IPS-NIHi11 (cell line): Measurements from ENCODE around the gene ST7.

ENCODE experiments used
- DNase-seq: peaks from one replicate; pipeline ENCODE4 v3.0.0; 2012; ENCODE audit warnings: mixed read lengths, low spot score

The ST7 gene

DNA sequence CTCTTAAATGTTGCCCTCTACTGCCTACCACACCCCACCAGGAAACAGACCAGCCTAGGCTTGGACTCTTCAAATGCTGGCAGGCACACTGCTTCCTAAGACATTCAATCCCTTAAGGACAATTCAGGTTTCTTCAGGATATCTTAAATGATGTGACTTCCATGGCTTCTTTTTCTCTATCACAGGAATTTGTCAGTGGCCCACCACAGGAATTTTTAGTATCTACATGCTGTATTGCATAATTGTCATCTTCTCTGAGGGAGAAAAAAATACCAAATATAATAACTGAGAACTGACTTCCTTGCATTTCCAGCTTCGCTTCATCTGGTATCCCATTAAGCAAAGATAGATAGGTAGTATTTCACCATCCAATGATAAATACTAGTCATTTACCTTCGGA lies 240.3 kb downstream of the ST7 start:
- DNase-seq: no peak

DNA sequence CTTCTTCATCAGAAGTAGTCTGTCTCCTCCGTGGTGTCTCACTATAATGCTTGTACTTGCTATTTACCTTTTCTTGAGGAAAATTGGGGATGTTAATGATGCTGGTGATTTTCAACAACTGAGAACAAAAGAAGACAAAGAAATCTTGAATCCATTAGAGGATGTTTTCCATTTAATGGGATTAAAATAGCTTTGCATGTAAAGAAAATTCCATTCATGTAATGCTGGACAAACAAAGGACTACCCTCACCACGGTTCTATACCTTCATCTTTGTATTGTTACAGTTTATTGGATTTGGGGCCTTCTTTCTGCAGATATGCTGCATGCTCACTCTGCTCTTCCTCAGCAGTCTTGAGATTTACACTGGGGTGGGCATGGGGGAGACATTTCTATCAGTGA lies 241.1 kb downstream of the ST7 start:
- no peak for DNase-seq

DNA sequence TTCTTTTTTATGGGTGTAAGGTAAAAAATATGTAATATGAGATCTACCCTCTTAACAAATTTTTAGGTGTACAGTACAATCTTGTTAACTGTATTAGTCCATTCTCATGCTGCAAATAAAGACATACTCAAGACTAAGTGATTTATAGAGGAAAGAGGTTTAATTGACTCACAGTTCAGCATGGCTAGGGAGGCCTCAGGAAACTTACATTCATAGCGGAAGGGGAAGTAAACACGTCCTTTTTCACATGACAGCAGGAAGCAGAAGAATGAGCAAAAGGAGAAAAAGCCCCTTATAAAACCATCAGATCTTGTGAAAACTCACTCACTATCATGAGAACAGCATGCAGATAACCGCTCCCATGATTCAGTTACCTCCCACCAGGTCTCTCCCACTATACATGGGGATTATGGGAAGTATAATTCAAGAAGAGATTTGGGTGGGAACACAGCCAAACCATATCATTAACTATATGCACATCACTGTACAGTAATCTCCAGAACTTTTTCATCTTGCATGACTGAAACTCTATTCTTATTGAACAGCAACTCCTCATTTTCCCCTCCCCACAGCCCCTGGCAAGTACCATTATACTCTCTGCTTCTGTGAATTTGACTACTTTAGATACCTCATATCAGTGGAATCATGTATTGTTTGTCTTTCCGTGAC lies 242.2 kb downstream of the ST7 start:
- DNase-seq: no peak

DNA sequence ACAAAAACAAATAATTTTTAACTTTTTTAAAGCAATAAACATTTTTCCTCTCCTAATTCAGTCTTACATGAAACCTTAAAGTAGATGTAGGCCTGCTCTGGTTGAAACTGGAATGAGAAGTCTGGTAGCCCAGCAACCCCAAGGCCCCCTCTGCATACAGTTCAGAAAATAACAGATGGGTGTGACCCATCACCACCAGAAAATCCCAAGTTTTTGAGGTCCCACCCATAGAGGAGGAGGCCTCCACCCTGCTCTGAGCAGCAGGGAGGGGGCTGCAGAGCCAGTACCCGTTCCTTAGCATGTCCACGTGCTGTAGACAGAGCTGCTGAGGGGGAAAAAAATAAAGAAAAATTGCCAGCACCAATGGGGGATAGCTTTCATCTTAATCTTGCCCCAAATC lies 246.8 kb downstream of the ST7 start:
- DNase-seq: no peak

DNA sequence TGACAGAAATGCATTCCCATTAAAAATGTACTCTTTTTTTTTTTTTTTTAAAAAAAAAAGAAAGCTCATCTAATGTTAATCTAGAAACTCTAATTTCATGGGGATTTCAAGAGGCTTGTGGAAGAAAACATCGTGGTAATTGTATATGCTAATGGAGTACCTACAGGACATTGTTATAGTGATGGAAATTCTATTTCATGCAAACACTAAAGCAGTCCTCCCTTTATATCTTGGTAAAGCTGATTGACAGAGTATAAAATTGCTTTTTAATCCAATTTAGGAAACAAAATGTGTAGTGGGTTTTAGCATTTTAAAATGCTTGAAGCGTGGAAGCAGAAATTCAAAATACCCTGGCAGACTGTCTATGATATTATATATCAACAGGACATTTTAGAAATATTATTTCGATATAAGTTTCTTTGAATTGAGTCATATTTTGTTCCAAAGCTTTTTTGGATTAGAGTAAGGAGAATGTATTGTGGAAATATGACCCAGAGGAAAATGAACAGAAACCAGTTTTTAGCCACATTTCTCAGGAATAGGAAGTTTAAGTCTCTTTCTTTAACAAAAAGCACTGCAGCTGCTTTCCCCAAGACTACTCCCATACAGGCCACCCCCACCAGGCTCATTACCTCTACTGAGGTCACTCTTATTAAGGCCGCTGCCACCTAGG lies 247.6 kb downstream of the ST7 start:
- DNase-seq: no peak

DNA sequence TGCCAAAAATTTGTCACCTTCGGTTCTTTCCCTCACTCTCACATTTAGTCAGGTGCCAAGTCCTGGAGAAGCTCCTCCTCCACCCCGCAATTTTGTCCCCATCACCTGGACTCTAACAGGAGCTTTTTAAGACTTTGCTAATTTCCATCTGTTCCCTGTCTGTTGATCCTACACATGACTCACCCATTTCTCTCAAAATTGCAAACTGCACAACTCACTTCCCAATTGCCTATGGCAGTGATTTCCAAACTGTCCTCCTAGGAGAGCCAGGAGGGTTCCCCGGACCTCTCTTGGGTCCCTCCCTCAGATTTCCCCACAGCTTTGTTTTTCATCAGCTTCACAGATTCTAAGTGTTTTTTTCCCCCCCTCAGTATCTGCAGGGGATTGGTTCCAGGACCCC lies 249.2 kb downstream of the ST7 start:
- DNase-seq: no peak

DNA sequence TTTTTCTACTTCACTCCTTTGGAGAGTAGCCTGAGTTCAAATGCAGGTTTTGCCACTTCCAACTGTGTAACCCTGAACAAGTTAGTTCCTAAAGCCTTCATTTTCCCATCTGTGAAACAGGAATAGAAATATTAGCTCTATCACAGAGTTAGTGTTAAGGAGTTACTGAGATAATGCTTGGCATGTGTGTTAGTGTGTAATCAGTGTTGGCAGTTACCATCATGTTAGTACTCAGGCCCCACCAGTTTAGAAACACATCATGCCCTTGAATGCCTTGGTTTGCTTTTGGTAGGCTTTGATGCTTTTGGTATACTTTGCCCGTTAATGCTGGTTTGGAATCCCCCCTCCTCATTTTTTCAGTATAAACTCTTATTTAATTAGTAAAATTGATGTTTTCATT lies 249.9 kb downstream of the ST7 start:
- DNase-seq: no peak

DNA sequence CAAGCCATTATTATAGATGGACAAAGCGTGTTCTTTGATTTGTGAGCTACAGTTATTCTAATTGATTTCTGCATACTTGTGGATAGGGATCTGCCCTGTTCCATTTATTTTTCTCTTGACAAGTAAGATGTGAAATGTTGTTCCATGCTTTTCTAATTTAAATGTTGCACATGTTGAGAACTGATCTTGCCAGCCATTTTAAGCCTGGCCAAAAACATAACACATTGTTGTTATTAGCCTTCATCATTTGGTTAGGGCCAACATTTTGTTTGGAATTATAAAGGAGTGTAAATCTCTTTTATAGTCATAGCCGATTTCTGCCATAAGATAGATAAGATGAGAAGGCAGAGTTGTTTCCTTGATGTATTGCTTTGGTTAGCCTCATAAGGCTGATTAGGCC lies 252.6 kb downstream of the ST7 start:
- DNase-seq: no peak

DNA sequence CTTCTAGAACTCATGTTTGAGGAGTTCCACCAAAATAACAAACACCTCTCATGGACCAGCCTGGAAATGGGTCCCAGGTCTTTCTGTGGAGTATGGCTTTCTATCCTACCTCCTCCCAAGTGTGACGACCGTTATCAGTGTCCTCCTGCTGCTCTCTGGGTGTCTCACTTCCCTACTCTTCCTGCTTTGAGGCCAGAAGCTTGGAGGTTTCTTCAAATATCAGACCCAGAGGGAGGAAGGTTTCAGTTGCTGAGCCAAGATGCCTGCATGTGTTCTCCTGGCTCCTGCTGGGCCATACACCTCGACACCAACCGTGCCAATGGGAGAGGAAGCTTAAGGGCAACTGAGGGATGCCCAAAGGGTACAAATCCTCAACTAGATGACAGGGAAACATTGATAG lies 255.0 kb downstream of the ST7 start:
- DNase-seq: no peak

DNA sequence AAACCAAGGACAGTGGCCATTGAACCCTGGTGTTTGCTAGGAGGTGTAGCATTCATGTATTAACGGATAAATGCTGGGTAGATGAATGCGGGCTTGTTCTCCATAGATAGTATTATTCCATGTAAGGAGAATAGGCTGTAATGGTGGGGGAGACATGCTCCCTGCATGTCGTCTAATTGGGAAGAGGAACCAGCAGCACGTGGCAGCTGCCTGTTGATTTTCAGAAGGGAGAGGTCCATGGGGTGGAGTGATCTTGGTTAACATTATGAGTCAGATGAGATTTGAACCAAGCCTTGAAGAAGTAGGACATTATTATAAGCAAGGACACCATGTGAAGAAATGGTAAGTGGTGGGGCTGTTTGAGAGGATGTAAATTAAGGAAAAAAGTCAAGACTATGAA lies 257.1 kb downstream of the ST7 start:
- no peak for DNase-seq

DNA sequence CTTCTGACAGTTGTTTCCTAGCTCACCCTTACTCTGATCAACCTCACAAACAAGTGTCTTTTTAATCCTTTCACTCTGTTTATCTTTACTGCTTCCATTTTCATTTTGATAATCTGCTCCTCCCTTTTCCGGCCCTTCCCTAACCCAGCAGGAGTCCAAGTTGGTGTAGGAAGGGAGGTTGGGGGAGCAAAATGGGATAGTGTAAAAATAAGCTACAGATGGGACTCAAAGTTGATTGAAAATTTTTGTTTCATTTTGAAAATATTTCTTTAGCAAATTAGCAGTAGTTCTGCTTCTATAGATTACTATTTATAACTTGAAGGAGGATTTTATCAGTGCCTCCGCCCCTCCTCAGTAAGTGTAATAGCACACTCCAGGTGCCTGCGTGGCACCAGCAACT lies 257.6 kb downstream of the ST7 start:
- DNase-seq: no peak

DNA sequence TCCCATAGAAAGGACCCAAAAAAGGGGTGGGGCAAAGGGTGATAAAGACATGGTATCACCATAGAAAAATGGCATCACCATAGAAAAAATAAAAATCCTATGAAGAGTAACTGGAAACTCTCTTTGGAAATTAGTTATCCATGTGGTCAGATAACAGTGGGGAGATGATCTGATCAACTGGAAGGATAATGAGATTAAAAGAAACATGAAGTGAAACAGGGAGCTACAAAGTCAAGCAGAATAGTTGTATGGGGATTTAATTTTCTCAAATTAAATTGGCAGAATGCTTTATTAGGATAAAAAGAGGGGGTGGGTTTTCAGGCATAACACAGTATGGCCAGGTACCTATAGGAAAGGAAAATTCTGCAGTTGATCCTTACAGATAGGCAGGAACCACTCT lies 258.3 kb downstream of the ST7 start:
- no peak for DNase-seq

DNA sequence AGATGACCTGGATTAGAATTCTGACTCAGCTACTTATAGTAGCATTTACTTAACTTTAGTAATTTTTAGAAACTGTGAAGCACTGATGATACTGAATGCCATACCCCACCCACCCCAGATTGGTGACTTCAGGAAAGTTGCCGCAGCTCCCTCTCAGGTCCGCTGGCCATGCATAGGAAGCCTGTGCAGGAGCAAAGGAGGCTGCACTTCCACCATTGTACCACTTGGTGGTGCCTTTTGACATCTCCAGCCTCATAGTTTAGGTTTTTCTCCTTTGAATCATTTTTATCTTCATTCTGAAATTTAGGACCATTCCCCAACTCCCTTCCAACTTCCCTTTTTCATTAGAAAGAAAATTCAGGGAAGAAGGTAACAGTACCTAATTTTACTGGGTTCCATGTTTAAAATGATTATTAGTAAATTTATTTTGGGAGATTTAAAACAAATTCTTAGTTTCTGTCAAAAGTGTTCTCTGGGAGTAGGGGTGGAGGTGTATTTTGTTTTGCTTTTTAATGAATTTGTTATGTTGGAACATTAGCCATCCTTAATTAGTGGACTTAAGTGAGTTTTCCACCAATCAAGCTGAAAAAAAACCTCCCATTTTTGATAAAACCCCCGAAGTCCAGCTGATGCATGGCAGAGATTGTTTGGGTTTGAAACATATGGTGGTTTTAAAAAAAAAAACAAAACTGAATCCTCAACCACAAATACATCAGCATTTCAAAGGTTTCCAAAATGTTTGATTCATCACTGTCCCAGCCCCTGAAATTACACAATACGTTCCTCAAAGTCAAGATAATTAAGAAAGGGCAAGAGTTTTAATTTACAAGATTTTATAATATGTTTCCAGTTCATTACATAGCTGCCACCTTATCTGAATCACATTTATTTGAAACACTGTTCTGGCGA lies 259.9 kb downstream of the ST7 start:
- peak; percentile 79 for DNase-seq

DNA sequence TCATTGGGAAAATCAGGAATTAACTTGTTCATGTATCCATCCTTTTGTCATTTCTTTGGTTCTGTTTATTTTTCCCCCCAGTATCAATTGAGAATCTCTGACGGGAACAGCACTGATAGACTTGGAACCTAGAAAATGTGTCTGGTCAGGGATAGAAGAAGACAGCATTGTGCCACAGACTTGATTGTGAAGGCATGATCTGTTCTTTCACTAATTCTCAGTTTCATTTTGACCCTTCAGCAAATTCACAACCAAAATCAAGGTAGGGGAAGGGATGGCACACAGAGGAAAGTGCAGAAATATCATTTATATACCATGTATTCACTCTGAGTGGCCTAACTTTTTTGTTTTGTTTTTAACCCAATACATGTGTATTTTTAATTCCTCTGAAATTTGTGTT lies 262.7 kb downstream of the ST7 start:
- DNase-seq: no peak

DNA sequence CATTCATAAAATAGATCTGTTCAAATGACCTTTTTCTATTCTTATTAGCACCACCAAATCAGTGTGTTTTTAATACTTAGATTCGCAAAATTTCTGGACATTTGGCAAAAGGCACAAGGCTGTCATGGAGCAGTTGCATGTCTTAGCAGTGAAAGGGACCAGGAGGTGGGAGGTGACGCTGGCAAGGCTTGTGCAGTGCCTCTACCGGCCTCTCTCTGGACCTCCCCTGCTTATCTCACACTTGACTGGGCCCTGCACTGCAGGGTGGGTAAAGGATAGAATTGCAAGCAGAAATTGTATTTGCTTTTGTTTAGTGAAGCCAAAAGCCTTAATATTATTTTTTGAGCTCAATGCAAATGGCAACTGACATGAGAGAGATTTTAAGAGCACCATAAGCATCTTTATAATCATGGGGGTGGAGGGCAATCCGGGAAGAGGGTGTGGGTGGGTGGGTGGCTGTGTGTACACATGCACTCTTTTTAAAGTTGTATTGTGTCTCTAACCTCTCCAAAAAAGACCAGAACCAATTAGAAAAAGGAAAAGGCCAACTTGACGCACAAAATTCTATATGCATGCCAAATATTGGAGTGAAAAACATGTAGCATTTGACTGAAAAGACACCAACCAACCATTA lies 263.3 kb downstream of the ST7 start:
- DNase-seq: peak; percentile 21

DNA sequence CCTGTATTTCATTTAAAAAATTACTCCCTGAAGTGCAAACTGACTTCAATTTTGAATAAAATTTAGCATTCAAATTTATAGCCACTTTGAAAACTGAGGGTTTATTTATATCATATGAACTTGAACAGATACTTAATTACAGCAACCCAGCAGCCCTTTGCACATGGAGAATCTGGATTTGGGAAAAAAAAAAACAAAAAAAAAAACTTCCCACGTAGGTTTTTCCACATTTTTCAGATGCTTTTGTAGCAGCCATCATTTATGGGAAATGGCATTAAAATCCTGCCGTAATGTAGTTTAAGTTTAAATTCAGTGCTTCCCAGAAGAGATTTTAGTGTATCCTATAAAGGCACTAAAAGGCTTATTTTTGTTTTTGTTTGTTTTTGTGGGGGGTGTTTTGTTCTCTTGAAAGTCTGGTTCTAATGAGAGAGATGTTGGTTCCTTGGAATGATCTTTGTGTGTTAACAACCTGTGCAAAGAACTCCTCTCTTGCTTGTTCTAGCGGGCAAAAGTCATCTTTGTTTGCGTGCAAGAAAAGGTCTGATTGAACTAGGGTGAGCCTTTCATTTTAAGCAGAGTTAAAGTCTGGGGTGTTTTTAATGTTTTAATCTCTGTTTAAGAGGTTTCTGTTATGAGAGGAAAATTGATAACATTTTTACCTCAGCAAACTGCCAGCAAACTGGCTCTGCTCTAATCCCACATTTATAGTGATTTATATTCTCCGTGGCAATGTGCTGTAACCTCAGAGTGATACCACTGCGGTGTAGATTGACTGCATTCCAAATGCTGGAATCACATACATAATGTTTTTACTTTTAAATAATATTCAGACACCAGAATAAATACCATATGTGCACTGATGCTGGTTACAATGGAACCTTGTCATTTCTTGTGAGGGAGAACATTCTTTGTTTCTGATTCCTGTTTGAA lies 264.1 kb downstream of the ST7 start:
- no peak for DNase-seq

DNA sequence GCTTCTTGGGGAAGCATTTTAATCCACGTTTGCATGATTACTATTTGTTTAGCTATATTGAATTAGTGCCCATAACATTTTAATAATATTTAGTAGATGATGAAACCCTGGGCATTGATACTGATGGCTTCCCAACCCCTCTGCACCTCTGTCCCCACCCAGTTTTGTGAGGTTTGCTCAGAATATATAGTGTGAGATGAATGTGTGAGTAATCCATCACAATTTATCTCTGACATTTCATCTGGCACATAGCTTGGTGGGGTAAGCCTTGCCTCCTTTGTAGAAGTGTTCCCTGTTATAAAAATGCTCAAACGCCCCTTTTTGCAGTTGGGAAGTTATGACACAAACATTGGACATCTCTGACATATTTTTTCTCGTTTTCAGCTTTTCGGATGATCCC lies 265.4 kb downstream of the ST7 start:
- no peak for DNase-seq

DNA sequence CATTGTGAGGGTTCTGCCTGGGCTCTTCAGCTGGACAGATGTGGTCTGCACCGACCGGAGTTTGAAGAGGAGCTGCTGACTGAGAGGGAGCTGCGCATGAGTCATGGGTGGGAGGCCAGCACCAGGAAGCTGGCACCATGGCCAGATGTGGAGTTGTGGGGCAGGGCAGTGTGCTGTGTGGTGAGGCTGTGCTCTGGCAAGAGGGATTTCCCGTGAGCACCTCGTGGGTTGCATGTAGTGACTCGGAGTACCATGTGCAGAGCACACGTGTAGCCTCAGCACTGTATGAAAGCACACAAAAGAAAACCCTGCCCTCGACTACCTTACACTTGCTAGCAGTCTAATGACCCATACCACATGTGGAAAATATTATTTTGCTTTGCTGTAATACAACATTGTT lies 266.2 kb downstream of the ST7 start:
- DNase-seq: no peak

DNA sequence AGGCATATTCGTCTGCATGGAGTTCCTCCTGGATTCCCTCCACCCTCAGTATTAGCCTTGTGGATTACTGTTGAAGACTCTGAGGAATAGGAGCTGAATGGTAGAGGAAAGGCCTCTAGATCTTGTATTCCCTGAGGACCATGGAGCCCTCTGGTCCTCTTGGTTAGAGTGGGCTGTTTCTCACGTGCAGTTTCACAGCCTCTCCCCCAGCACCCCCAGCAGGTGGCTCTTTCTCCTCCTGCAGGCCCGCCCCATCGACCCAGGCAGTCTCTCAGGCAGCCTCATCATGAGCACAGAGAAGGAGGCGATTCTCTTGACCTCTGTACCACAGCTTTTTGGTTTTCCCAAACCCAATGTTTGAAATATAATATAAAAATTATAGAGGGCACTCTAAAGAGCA lies 267.5 kb downstream of the ST7 start:
- peak; percentile 26 for DNase-seq

DNA sequence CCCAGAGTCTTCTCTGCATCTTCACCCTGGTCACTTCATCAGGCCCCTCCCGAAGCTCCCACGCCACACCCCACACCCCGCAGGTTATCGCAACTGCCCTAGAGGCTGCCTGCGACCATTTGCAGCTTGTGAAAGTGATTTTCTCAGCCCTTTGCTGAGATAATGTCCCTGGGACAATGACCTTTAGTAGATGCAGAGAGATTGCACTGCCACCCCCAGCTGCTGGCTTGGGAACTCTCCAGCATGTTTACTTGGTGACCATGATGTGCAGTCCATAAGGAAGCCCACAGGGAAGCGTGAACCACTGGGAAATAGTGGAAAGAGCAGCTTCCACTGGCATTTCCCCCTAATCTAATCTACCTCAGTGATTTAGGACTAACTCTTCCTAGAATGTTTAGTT lies 272.2 kb downstream of the ST7 start:
- DNase-seq: no peak

DNA sequence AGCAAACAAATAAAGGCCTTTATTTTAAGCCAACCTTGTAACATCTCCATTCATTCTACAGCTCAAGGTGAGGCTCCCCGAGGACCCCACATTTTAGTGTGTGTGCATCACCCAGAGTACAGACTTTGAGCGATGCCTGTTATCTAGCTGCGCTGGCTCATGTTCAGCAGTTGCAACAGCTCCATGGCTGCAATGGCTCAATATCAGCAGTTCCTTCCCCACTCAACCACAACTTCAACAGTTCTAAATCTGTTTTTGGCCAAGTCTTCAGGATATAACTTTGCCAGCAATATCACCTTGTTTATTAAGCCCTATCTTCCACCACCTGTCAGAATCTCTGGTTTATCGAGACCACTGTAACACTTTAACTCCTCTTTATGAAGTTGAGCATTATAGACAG lies 273.8 kb downstream of the ST7 start:
- no peak for DNase-seq

DNA sequence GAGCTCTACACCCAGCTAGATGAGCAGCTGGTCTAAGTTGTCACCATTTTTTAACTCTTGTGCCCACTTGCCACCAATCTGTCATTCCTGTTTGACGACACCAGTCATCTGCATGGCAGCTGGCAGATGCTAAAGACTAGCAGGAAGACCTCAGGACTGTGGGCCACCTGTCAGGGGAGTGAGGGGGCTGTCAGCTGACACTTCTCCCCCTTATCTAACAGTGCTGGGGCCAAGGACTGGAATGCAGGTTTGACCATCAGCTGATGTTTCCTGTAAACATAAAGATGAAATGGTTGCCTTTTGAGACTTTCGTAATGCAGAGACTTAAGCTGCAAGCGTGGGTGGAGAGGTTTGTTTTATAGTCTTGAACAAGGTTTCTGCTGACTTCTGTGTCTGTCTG lies 276.0 kb downstream of the ST7 start:
- DNase-seq: no peak
